ENCODE measurements around the gene ACHE.

ACHE gene

DNA sequence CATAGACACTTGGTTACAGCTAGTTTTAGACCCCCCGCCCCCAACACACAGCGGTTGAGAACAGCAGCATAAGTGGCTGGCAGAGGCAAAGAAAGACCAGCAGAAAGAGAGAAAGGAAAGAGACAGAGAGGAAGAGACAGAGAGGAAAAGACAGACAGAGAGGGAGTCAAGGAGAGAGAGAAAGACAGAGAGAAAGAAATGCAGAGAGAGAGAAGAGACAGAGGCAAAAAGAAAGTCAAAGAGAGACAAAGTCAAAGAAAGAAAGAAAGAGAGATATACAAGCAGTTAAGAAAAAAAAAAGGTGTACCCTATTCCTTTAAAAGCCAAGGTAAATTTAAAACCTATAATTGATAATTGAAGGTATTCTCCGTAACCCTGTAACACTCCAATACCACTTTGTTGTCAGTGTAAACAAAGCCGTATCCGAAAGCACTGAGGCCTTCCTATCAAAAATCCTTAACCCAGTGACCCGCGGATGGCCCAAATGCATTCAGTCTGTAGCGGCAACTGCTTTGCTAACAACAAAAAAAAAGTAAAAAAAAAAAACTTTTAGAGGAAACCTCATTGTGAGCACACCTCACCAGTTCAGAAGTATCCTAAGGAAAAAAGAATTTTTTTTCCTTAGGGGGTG is 55.1 kb downstream of the ACHE start:
- no peak for DNase-seq (ENCODE audit: low read depth)
- H3K4me3 ChIP-seq (ENCODE audit: low read depth, low read length) = no peak overlapping the region
- no peak for TF ChIP-seq CTCF (IDR thresholded peaks at IDR 0.05; ENCODE audit: low read depth, low read length, missing control alignments)
